Transverse colon (tissue), 4 donors: Measurements from ENCODE around the gene PINK1.

Experiments
- CTCF ChIP-seq, 5 experiments: fragments of 200-600 bp in 3 of 5; fragments of 450-650 bp in 2 of 5; sonication (generic) in 3 of 5; IDR thresholded peaks; 1 replicate in 2 of 5; 2 replicates in 3 of 5; pipeline ENCODE4 v1.5.1; 2016 to 2017; ENCODE audit warnings: antibody characterized with exemption in 5 of 5, inconsistent platforms in 3 of 5, mild to moderate bottlenecking in 2 of 5, moderate library complexity in 1 of 5
- EP300 ChIP-seq: sonication (generic); formaldehyde crosslinking; IDR thresholded peaks from one replicate; pipeline ENCODE4 v1.6.1; 2017; ENCODE audit warnings: antibody characterized with exemption, low read depth
- POLR2A ChIP-seq: fragments of 450-650 bp; IDR thresholded peaks from one replicate; pipeline ENCODE4 v1.6.1; 2016; ENCODE audit warnings: antibody characterized with exemption, mild to moderate bottlenecking, moderate library complexity
- POLR2AphosphoS5 ChIP-seq, 3 donors: sonication (generic); formaldehyde crosslinking; IDR thresholded peaks; one replicate each; pipeline ENCODE4 v1.6.1; 2016; ENCODE audit warnings: antibody characterized with exemption in 3 of 3

GRCh38 chr1:20584890-20585289, 48.4 kb upstream of the PINK1 start:
- no peak for TF ChIP-seq CTCF (IDR thresholded peaks at IDR 0.05)
- TF ChIP-seq POLR2A: no peak
- no peak for TF ChIP-seq EP300
- no peak for TF ChIP-seq POLR2AphosphoS5 (IDR thresholded peaks at IDR 0.05)
